ENCODE results near the gene BTBD9.

Gene BTBD9

GRCh38 chr6:38153076-38153797 is 486.5 kb downstream of the BTBD9 start:
- no peak for DNase-seq (ENCODE audit: low read depth)
- TF ChIP-seq CTCF (conservative IDR thresholded peaks at IDR 0.05; ENCODE audit: low read depth, low read length), result no peak
- H3K4me3 ChIP-seq (ENCODE audit: low read length), result no peak overlapping the region

GRCh38 chr6:38152620-38153019 is 487.1 kb downstream of the BTBD9 start:
- no peak overlapping the region for H3K4me3 ChIP-seq (ENCODE audit: low read length)
- TF ChIP-seq CTCF (conservative IDR thresholded peaks at IDR 0.05; ENCODE audit: low read depth, low read length), result no peak
- no peak for DNase-seq (ENCODE audit: low read depth)

GRCh38 chr6:38151580-38152500 is 487.9 kb downstream of the BTBD9 start:
- no peak overlapping the region for H3K4me3 ChIP-seq (ENCODE audit: low read length)
- no peak for TF ChIP-seq CTCF (conservative IDR thresholded peaks at IDR 0.05; ENCODE audit: low read depth, low read length)
- no peak for DNase-seq (ENCODE audit: low read depth)

- H3K4me3 ChIP-seq (ENCODE audit: low read length), result no peak overlapping the region
- no peak for DNase-seq (ENCODE audit: low read depth)
- TF ChIP-seq CTCF (conservative IDR thresholded peaks at IDR 0.05; ENCODE audit: low read depth, low read length), result no peak
Measured at GRCh38 chr6:38150681-38151296, 488.9 kb downstream of the BTBD9 start.

GRCh38 chr6:38150021-38150420 is 489.7 kb downstream of the BTBD9 start:
- DNase-seq (ENCODE audit: low read depth), result no peak
- no peak overlapping the region for H3K4me3 ChIP-seq (ENCODE audit: low read length)
- TF ChIP-seq CTCF (conservative IDR thresholded peaks at IDR 0.05; ENCODE audit: low read depth, low read length), result no peak

GRCh38 chr6:38149531-38149930 is 490.2 kb downstream of the BTBD9 start:
- no peak overlapping the region for H3K4me3 ChIP-seq (ENCODE audit: low read length)
- peak; percentile 62 for DNase-seq (ENCODE audit: low read depth)
- TF ChIP-seq CTCF (conservative IDR thresholded peaks at IDR 0.05; ENCODE audit: low read depth, low read length), result no peak

Data from retinal pigment epithelial cell (primary cell).